EH (cell line): Measurements from ENCODE around the gene MTHFD2L.
A peak's percentile ranks its signal among the peaks of the same experiment; 100 is the strongest.
"Not testable (repeated sequence)": the region's sequence is repeated elsewhere in the genome, so short reads cannot be mapped to it uniquely, and the experiment has no call there.

Experiments
- DNase-seq: peaks from one replicate; pipeline ENCODE4 v3.0.0-alpha.2; 2015; ENCODE audit warnings: low read depth

MTHFD2L gene

DNA sequence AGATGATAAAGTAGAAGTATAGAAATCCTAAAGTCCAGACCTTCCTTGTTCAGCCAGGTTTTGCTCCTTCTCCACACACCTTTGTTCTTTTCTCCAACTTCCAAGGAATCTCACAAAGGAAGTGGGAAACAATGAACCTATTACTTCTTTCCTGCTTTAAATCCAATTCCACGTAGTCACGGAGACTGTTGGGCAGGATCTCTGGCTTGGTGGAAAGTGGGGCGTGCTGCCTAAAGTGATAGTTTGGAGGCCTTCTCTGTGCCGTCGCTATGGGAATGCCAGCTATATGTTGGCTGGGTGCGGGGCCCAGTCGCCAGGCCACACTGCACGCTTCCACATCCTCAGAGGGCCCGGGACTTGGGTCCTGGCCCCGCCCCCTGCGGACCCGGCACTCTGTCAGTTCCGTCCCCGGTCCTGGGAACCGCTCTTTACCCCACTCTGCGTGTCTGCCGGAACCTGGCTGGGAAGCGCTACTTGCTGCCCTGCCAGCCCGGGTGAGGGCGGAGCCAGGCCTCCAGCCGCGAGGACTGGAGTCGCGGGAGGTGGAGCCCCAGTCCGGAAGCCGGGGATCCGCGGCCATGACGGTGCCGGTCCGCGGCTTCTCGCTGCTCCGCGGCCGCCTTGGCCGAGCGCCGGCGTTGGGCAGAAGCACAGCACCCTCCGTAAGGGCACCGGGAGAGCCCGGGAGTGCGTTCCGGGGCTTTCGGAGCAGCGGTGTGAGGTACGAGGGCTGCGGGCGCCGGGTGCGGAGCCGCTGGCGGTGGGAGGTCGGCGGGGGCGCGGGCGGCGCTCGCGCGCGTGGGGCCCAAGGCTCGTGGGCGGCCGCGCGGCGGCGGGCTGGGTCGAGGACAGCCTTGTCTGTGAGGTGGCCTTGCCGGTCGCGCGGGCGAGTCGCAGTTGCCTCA, at the start of gene MTHFD2L:
Gene MTHFD2L (plus strand): TSS at position 558 of the 905 bp plus-strand sequence. CDS start 21 bp downstream, at position 579.
- peak; percentile 96 for DNase-seq

DNA sequence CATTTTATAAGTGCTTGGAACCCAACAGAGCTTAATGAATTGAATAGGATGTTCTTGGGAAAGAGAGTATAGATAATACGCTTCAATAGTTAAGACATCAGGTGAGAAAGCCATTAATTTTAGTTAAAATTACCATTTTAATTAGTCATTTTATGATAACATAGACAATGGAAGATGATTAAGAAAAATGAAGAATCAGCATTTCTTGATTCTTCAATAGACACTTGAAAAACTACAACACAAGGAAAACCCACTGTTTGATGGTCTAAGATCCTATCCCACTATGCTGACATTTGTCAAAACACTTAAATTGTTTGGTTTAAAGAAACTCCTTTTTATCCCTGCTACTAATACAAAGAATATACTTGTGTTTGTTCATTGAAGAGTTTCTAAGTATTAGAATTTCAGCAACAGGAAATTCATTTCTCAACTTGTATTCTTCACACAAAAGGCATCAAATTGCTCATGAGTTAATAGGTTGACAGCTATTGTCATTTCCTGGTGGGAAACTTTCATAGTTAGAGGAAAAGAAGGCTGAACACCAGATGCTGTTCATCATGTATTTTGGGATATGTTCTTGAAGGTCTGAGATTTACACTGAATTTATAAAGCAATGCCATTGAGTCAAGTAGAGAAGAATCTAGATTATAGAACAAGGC, 49.3 kb upstream of the MTHFD2L start:
- DNase-seq, result no peak

GRCh38 chr4:74109116-74109869, 48.6 kb upstream of the MTHFD2L start:
- DNase-seq, result peak; percentile 97

- peak; percentile 87 for DNase-seq
These were observed 47.9 kb upstream of the MTHFD2L start for GRCh38 chr4:74109870-74110605.

- no peak for DNase-seq
These were observed 47.2 kb upstream of the MTHFD2L start for GRCh38 chr4:74110670-74111069.

DNA sequence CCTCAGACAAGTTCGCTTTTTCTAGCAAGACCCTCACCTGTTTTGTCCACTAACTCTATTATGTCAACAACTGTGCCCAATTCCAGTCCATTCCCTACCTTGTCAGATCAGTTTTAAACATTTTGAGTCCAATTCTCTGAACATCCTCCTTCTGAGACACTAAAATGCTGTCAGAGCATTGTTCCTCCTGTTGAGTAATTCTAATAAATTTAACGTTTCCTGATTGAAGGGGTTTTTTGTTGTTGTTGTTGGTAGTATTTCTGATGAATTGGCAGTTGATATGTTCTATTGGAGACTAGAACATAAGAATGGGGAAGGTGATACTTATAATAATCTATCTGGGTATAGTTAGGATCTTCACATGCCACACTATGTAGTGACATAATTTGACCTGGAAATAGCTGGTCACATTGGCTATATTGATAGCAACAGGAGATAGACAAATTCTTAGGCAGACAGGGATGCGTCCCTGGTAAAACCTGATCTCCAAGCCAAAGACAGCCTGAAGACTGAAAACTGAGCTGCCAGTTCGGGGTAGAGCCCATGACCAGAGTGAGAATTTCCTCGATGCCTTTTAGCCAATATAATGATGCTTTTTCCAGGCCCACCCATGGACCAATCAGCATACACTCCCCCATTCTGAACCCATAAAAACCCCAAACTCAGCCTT, 46.5 kb upstream of the MTHFD2L start:
- no peak for DNase-seq

- DNase-seq, result peak; percentile 42
These were observed 45.9 kb upstream of the MTHFD2L start for GRCh38 chr4:74111990-74112389.

DNA sequence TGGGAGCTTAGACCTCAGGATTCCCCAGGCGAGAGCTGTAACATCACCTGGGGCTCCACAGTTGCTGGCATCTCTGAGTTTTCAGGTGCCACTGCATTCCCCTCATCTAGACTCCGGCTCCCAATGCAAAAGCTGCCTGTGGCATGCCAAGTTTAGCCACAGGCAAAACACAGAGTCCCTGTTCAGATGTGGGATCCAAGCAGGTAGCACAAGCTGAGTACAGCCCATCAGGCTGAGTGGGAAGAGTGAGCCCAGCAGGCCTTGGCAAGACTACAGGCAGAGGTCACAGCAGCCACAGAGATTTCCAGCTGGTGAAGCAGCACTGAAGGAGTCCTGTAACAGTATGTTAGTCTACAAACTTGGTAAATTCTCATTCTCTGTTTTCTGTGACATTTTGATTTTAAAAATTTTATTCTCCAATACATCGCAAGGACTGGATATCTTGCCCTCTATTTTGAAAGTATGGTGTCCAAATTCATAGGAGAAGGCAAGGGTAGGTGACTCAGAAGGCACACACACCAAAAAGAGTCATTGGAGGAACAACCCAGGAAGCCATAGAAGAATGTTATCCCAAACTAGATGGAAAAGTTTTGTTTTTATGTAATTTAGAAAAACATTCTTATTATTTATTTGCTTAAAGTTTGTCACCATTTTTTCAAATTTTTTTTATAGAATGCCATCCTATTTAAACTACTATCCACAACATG, 45.4 kb upstream of the MTHFD2L start:
- DNase-seq, result peak; percentile 47

- peak; percentile 89 for DNase-seq
These were observed 43.7 kb upstream of the MTHFD2L start for GRCh38 chr4:74114234-74114633.

- DNase-seq, result peak; percentile 96
These were observed 40.8 kb upstream of the MTHFD2L start for GRCh38 chr4:74117024-74117534.

- no peak for DNase-seq
These were observed 39.1 kb upstream of the MTHFD2L start for GRCh38 chr4:74118600-74119338.

DNA sequence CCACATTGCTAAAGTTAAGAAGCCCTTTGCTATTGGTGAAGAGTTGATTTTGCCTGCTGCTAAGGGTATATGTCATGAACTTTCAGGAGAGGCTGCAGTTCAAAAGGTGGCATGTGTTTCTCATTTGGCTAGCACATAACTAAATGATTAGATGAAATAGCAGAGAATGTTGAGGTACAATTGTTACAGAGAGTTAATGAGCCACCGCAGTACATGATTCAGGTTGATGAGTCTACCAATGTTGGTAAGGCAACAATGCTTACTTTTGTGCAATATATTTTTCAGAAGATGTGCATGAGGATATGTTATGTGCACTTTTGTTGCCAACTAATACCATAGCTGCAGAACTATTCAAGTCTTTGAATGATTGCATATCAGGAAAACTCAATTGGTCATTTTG, 37.8 kb upstream of the MTHFD2L start:
- no peak for DNase-seq

DNA sequence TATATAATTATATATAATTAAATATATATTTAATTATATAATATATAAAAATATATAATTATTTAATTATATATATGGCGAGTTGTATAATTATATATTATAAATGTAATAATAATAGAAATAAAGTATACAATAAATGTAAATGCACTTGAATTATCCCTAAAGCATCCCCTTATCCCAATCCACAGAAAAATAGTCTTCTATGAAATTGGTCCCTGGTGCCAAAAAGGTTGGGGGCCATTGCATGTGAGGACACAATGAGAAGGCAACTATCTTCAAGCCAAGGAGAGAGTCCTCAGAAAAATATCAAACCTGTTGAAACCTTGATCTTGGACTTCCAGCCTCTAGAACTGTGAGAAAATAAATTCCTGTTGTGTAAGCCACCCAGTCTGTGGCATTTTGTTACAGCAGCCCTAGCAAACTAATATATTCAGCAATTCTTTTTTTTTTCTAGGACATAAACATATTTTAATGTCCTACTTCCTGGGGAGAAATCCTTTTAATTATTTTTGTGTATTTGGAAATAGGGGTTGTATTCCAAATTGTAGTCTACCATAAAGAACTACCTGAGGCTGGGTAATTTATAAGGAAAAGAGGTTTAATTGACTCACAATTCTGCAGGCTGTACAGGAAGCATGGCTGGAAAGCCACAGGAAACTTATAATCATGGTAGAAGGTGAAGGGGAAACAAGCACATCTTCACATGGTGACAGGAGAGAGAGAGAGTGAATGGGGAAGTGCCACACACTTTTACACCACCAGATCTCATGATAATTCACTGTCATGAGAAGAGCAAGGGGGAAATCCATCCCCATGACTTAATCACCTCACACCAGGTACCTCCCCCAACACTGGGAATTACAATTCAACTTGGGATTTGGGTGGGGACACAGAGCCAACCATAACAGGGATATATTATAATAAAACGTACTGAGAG, 36.0 kb upstream of the MTHFD2L start:
- no peak for DNase-seq

DNA sequence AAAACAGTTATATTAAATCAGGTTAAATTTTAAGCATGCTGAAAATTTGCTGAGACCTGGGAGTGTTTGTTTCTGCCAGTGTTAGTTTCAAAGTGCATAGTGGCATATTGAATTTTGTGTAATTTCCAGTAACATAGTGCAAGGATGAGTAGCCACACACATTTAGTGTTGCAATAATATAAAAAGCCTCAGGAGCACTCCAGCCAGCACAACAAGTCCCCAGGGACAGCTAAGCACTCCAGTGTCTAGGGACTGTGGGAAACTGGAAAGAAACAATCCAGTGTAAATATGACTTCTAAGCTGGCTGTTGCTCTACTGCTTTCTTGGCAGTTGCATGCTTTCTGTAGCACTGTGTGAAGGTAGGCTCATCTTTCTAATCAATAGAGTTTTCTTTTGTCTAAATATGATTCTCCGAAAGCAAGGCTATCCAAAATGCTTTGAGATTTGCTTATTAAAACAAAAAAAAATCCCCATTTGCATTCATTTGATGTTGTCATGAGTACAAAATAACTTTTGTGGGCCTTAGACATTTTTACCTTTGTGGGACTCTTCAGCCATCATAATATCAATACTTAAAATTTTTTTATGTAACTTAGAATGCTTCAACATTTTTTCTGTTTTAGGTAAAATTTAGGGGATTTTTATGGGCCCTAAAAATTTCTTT, 34.7 kb upstream of the MTHFD2L start:
- peak; percentile 76 for DNase-seq

- DNase-seq, result no peak
These were observed 32.9 kb upstream of the MTHFD2L start for GRCh38 chr4:74125029-74125428.

- DNase-seq, result no peak
These were observed 30.2 kb upstream of the MTHFD2L start for GRCh38 chr4:74127745-74128144.

- not testable (repeated sequence) for DNase-seq
These were observed 27.1 kb upstream of the MTHFD2L start for GRCh38 chr4:74130843-74131242.

GRCh38 chr4:74132188-74132587, 25.7 kb upstream of the MTHFD2L start:
- DNase-seq, result not testable (repeated sequence)
